HG03060 (cell line): ENCODE data around the gene BMAL1.
"Not testable (repeated sequence)": the region's sequence is repeated elsewhere in the genome, so short reads cannot be mapped to it uniquely, and the experiment has no call there.

ENCODE experiments used
- ATAC-seq: cut with Tn5 transposase; IDR thresholded peaks from one replicate; pipeline ENCODE4 v1.9.1; 2021; ENCODE audit warnings: low read depth, moderate number of reproducible peaks; ENCODE audit not compliant: unreplicated experiment

Gene BMAL1

DNA sequence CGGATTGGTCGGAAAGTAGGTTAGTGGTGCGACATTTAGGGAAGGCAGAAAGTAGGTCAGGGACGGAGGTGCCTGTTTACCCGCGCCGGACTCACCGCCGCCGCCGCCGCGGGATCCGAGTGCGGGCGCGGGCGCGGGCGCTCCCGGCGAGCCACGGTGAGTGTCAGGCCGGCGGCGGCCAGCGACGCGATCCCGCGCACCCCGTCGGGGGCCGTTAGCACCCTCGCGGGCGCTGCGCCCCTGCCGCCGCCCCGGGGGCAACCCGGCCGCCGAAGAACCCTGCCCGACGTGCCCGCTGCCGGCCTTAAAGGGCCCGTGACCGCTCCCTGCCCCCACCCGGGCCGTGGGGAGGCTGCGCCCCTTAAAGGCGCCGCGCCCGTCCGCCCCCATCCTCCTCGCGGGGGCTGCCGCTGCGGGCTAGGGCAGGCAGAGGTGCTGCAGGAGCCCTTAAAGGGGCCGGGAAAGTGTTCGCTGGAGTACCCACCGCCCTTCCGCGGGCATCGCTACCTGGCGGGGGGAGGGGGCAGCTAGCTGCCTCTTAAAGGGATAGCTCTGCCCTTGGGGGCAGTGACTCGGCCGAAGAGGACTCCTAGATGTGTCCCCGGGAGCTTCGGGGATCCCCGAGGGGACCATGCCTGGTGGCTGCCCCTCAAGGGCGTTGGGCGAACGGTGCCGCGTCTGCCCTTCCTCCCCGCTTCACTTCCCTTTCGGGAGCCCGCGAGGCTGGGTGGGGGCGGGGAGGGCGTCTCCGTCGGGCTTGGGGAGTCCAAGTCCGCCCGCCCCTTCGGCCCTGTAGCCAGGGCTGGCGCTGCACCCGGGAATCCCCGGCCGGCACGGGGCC lies at the start of gene BMAL1:
TSS of gene BMAL1 (plus strand) at position 23 of the 841 bp plus-strand sequence. CDS start 76,519 bp downstream, outside the sequence.
- ATAC-seq: no peak

DNA sequence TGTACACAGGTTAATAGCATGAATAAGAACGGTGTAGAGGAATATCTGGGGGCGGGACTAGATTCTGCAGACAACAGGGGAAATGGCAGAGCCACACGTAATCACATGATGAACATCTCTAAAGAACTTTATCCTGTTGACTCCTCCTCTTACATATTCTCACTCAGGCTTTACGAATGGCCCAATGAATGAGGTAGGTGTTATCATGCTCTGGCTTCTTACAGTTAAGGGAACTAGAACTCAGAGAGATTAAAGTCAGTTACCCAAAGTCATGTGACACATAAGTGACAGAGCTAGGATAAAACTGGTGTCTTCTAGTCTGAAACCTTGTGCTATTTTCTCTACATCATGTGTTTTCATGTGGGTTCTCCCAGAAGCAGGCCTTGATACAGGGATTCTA lies 49.0 kb upstream of the BMAL1 start:
- no peak for ATAC-seq

DNA sequence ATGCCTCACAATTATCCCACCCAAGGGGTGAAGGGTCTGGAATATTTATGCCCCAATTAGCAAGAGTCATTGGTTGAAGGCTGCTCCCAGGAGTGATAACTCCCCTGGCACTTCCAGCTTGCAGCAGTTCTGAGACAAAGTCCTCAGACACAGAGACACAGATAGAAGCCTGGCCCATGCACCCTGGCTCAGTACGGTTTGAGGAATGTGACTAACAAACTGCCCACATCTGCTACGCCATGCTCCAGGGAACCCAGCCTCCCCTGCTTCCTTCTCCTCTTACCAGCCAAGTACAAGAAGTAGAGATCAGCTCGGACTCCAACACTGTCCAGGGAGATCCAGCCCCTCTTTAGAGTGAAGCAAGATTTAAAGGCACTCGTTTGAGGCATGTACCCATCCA lies 48.5 kb upstream of the BMAL1 start:
- ATAC-seq: no peak

DNA sequence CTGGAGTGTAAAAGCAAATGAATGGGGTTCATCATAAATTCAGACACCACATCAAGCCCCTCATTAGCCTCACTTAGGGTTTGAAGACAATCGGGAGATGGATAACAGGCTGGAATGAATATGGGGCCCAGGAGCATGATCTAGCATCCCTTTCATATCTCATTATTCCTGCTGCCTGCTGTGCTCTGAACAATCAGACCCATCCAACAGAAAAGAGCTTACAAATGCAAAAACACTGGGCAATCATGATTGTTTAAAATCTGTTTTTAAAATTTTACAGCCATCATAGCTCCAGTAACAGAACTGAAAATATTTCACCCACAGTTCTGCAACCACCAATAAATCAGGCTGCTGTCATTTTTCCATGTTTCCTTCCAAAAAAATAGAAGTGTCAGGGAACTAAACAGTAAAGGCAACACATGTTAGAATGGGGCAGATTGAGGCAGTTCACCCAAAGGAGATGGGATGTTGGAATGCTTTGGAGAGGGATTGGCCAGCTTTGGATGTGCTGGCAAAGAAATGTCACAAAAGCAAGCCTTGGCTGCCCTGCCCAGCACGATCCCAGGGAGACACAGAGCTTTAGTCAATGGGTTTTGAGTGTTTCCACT lies 47.8 kb upstream of the BMAL1 start:
- no peak for ATAC-seq

DNA sequence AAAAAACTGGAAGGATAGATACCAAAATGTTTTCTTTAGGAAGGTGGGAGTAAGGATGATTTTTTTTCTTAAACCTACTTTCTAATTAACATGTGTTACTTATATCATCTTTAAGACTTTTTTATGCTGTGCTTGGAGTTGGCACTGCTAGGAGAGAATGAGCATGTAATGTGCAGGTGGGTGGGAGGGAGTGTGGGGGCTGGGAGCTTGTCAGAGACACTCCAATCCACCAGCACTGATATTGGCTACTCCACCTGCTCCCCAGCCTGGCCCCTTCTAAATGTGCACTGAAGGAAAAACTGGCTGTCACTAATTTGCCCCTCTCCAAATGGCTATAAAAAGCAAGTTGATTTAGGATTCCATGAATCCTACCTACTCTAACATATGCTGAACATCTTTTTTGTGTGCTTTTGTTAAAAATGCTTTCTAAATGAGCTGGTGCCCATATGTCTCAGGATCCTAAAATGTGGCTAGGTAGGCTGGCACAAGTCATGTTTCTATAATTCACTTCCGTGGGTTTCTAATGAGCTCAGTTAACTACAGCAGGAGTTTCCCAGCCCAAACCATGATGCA lies 44.3 kb upstream of the BMAL1 start:
- no peak for ATAC-seq

DNA sequence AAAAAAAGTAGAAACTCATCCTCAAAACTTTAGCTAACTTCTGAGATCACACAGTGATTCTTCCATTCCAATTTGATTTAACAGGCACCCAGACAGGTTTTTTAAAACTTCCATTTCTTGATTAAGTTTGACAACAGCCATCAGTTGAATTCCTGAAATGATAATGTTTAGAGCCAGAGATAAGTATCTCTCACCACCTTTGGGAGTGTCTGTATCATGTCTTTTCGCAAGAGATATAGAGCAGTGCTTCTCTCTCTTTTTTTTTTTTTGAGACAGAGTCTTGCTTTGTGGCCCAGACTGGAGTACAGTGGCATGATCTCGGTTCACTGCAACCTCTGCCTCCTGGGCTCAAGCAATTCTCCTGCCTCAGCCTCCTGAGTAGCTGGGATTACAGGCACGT lies 41.7 kb upstream of the BMAL1 start:
- no peak for ATAC-seq

DNA sequence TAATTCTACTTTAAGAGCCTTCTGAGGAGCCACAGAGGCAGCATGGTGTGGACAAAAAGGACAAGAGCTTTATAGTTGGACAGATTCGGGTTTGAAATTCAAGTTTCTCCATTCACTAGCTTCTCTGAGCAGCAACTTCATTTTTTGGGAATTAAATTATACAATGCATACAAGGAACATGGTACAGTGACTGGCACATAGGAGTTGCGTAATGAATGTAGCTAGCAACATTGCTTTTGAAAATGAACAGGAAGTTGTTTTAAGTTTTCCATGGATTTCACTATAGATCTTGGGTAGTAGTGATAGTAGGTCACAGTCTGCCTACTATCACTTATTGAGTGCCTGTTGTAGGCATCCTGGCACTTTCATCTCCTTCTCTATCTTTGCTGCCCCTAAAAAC lies 41.0 kb upstream of the BMAL1 start:
- no peak for ATAC-seq

DNA sequence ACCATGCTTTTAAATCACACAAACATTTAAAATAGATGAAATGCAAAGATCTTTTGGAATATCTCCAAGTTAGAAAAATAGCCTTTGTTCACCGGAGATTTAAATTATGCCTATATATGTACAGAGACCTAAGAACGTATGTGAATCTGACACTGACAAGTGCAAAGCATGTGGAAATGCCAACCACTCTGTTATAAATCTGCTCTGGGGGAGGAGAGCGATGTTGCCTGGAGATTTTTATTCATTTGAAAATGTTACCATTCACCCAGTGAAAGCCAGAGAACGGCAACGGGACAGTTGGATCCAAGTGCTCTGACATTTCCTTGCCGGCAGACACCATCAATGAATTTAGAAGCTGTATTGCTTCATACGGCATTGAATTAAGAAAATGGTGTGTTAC lies 39.8 kb upstream of the BMAL1 start:
- no peak for ATAC-seq

DNA sequence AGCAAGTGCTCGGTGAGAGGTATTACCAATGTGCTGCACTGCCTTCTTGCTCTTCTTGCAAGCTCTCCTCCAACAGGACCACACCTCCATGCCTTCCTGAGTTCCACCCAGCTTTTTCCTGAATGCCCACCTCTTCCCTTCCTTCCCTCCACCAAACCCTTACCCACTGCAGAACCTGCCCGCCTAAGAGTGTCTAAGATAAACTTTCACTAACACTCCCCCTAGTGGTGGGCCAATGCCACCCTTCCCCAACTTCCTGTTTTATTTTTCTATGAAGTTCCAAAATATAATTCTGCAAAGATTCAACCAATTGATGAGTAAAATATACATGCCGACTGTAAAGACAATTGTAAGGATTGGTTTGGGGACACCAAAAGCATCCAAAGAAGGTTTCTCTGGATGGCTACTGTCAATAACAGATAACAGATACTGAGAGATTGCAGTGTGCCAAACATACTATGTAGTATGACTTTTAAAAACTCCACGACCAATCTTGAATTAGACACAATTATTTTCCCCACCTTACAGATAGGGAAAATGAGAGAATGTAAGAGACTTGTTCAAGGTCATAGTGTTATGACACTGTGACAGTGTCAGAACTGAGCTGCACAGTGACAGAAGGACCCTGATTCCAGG lies 38.6 kb upstream of the BMAL1 start:
- no peak for ATAC-seq

DNA sequence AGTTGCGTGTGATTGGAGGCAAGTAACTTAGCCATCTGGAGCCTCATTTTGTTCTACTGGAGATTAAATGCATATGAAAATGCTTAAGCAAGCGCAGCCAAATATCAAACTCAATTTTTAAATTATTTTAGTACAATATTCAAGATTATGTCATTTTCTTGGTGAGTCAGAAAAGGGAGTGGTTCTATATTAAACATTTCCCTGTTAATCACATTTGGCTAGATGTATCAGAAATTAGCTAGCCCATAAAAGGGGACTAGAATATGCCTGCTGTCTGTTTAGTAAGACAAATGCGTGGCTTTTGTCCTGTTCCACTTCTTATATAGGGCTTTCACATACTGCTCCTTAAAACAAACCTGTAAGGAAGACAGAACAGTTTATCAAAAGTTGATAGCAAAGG lies 35.0 kb upstream of the BMAL1 start:
- no peak for ATAC-seq

DNA sequence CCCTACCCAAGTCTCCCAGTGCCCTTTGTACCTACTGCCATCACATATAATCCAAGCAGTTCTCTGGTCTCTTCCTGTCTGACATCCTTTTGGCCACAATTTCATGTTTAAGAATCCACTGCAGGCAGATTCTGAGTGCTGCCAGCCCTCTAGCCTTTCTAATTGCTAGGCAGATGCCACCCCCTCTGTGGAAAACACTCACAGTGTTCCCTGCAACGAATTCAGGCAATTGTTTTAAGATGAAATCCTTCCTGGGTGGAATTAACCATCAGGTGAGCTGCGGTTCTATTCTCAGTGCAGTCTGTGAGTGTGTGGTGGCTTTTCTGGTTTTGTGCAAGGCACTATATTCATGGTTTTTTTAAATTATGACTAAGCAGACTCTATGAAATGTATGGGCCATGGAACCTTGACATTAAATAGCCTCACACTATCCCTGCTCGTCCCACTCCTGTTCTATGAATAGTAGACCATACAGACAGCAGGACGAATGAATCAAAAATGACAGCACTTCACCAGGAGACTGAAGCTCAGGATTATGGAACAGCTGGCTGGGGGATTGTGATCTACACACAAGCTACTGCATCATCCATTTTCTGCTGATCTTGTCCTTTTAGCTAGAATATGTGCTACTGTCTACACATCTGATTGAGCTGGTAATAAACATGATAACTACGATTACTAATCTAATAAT lies 29.8 kb upstream of the BMAL1 start:
- ATAC-seq: no peak

DNA sequence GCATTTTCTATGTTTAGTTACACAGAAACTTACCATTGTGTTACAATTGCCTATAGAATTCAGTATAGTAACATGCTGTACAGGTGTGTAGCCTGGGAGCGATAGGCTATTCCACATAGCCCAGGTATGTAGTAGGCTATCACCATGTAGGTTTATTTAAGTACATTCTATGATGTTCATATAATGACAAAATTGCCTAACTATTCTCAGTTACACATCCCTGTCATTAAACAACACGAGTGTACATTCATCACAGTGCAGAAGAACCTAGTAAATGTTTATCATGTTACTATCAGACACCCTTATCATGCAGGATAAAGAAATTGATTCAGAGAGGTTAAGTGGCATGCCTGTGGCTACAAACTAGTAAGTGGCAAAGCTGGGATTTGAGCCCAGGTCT lies 28.4 kb upstream of the BMAL1 start:
- no peak for ATAC-seq

DNA sequence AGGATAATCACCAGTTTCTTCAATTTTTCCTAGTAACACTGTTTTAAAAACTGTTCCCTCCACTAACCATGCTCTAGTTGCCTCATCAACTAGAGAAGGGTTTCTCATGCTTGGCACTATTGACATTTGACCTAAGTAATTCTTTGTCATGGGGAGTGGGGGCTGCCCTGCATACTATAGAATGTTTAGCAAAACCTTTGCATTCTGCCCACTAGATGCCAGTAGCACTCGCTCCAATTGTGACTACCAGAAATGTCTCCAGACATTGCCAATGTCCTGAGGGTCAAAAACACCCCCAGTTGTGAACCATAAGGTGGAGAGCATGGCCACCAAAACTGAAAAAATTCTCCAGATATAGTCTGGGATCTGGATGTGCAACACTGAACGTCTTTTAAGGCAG lies 27.6 kb upstream of the BMAL1 start:
- ATAC-seq: no peak

DNA sequence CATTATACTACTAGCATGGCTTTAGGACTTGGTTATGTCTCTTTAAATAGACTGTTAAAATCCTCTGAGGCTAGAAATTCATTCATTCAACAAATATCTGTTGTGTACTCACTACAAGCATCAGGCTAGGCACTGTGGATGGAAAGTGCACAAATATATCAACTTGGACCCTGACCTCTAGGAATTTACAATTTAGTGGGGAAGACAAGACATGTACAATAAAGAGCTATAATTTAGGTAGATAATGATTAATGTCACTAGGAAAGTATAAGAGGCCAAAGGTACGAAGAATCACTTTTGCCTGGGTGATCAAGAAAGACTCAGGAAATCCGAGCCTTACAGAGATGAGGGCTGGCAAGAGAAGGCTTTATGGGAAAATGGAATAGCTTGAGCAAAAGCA lies 25.6 kb upstream of the BMAL1 start:
- no peak for ATAC-seq

DNA sequence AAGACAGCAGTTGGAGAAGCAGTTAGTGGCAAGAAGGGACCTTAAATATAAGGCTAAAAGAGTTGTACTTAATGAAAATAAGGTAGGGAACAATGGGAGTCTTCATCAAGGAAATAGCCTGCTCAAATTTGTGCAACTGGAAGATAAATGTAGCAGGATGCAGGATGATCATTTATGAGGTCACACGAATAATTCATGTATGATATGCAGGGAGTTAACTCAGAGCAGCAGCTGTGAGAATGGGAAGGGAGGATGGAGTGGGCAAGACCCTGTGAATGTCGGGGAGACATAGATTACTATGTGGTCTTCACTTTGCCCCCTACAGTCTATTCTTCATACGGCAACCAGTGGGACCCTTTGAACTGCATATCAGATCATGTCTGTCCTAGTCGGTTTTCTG lies 25.2 kb upstream of the BMAL1 start:
- ATAC-seq: no peak

DNA sequence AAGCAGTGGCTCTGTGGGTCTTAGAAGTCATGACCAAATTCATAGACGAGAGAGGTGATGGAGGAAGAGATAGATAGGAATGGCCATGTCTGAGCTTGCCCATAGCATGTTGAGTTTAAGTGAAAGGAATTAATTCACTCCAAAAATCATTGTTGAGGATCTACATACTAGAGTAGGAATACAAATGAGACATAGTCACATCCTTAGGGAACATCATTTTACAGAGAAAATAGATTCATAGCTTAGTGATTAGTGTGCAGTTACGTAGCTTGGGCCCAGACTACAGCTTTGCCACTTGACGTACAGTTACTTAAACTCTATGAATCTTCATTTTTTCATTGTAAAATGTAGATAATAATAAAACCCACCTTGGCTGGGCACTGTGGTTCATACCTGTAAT lies 21.4 kb upstream of the BMAL1 start:
- no peak for ATAC-seq

DNA sequence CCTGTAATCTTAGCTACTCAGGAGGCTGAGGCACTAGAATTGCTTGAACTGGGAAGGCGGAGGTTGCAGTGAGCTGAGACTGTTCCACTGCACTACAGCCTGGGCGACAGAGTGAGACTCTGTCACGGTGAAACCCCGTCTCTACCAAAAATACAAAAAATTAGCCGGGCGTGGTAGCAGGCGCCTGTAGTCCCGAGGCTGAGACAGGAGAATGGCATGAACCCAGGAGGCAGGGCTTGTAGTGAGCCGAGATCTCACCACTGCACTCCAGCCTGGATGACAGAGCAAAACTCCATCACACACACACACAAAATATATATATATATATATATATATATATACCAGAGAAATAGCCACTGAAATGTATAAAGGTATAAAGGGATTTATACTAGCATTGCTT lies 19.5 kb upstream of the BMAL1 start:
- not testable (repeated sequence) for ATAC-seq

DNA sequence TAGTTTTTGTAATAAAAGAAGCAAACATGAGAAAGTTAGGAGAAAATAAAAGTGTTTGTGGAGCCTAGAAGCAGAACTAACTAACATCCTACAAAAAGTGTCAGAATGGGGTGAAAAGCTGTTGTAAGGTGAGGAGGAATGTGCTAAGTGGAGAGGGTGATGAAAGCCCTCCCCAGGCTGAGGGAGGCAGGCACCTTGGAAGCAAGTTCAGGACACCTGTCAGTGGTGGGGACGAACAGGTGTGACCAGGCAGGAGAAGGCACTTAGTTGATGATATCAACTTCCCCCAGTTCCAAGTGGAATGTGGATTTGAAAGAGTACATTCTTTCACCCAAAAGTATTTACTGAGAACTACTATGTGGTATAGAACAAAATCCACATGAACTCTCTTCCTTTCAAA lies 18.7 kb upstream of the BMAL1 start:
- no peak for ATAC-seq

DNA sequence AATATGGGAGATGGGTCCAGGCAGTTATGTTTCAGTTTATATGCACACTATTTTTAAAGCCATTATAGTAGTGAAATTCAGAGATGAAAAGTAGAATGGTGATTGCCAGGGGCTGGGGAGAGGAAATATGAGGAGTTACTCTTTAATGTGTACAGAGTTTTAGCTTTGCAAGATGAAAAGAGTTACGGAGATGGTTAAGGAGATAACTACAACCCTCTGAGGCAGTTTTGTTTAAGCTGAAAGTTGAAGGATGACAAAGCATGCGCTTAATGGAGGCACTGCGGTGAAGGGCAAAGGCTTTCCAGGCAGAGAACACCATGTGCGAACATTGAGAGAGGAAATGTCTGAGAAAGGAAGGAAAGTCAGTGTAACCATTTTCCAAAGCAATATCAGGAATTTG lies 18.2 kb upstream of the BMAL1 start:
- ATAC-seq: no peak

DNA sequence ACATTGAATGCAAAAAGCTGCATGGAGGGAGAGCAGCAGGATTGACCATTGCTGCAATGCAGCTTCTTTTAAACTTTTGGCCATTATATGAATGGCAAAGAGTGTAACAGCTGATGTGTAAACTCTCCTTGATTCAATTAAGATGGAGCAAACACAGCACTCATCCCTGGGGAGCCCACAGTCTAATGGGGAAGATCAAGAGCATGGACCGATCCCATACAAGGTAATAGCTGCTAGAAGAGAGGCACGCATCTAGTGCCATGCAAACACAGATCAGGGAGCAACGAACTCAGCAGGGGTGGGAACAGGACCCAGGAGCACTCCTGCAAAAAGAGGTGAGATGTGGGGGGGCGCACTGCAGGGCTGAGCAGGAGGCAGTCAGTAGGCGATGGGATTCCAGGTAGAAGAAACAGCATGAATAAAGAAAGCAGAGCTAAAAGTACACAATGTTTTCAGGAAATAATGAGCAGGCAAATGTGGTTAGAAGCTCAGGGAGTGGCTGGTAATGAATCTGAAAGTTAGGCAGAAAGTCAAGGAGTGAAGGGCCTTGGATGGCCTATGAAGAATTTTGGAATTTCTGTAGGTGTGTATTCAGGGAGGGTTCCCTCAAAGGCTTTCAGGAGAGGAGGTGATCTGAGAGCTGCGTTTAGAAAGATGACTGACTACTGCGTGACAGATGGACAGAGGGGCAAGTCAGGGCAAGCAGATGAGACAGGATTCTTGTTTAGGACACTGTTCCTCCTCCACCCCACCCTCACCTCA lies 17.2 kb upstream of the BMAL1 start:
- no peak for ATAC-seq
